ENCODE results near the gene KMT5B. TPM values are rescaled to one million over a fixed set of nuclear protein-coding genes. Genes with fewer than 3 reads are reported as not detected.

The KMT5B gene
- total and polyA plus RNA-seq, 10 donors: 12.3 to 52.8 (median 40.6) TPM

DNA sequence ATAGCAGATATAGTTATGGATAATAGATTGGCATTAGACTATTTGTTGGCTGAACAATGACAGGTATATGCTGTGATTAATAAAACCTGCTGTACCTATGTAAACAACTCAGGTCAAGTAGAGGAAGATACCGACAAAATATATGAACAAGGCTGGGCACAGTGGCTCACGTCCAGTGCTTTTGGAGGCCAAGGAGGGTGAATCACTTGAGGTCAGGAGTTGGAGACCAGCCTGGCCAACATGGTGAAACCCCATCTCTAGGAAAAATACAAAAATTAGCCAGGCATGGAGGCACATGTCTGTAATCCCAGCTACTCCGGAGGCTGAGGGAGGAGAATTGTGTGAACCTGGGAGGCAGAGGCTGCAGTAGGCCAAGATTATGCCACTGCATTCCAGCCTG, 77.9 kb downstream of the KMT5B start:
- H3K27me3 ChIP-seq (replicated peaks in 1 of 7): no peaks in the 10 kb centered on the region
- H3K4me3 ChIP-seq: no peak overlapping the region
- H3K36me3 ChIP-seq: no peaks in the 10 kb centered on the region
- intact Hi-C loops (cut with DNase I; ENCODE audit: low total_unique reads): no loop called here
- H3K9me3 ChIP-seq: peaks cover 0 to 20% (median 4%) of the 10 kb centered on the region in 8 donors
- DNase-seq: no peak
- TF ChIP-seq, protein P1, sequence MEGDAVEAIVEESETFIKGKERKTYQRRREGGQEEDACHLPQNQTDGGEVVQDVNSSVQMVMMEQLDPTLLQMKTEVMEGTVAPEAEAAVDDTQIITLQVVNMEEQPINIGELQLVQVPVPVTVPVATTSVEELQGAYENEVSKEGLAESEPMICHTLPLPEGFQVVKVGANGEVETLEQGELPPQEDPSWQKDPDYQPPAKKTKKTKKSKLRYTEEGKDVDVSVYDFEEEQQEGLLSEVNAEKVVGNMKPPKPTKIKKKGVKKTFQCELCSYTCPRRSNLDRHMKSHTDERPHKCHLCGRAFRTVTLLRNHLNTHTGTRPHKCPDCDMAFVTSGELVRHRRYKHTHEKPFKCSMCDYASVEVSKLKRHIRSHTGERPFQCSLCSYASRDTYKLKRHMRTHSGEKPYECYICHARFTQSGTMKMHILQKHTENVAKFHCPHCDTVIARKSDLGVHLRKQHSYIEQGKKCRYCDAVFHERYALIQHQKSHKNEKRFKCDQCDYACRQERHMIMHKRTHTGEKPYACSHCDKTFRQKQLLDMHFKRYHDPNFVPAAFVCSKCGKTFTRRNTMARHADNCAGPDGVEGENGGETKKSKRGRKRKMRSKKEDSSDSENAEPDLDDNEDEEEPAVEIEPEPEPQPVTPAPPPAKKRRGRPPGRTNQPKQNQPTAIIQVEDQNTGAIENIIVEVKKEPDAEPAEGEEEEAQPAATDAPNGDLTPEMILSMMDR (IDR thresholded peaks at IDR 0.05 in 8 of 11, conservative IDR thresholded peaks at IDR 0.05 in 3 of 11): no peak
- TF ChIP-seq POLR2AphosphoS5 (IDR thresholded peaks at IDR 0.05) (no peak), POLR2A (IDR thresholded peaks at IDR 0.05) (no peak)
- H3K27ac ChIP-seq: no peak overlapping the region
- no peaks in the 10 kb centered on the region for H3K4me1 ChIP-seq
- WGBS, 5 donors: 61 to 98% (median 63%) methylated on average over 3 of the region's 3 CpGs

DNA sequence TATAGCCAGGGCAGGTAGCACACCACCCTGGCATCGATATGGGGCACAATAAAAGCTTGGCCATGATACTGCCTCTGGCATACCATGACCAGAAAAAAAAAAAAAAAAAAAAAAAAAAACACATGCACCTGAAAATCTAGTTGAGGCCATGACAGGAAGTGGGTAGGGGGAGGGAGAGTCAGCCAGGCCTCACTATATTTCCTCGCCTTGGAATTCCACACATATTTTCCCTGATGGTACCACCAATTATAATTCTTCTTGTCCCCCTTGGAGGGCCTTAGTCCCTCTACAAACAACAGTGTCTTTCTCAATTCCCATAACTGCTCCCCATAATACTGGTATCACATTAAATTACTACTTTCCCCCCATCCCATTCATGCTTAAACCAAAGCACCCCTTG, 79.3 kb downstream of the KMT5B start:
- Histone ChIP-seq H3K27ac (no peak overlapping the region), H3K36me3 (no peaks in the 10 kb centered on the region), H3K9me3 (peaks cover 0 to 20% (median 4%) of the 10 kb centered on the region in 8 donors), H3K4me3 (no peak overlapping the region), H3K27me3 (replicated peaks in 1 of 7) (peaks cover 0 to 13% (median 1%) of the 10 kb centered on the region in 7 donors), H3K4me1 (peaks cover 0 to 7% (median 6%) of the 10 kb centered on the region in 6 donors)
- WGBS, 5 donors: 75 to 90% (median 80%) methylated on average over 2 of the region's 2 CpGs
- no peak for DNase-seq
- intact Hi-C loops (cut with DNase I; ENCODE audit: low total_unique reads): no loop called here
- no peak for TF ChIP-seq POLR2AphosphoS5 (IDR thresholded peaks at IDR 0.05)
- TF ChIP-seq, protein P1 (IDR thresholded peaks at IDR 0.05 in 8 of 11, conservative IDR thresholded peaks at IDR 0.05 in 3 of 11): no peak
- no peak for TF ChIP-seq POLR2A (IDR thresholded peaks at IDR 0.05)

DNA sequence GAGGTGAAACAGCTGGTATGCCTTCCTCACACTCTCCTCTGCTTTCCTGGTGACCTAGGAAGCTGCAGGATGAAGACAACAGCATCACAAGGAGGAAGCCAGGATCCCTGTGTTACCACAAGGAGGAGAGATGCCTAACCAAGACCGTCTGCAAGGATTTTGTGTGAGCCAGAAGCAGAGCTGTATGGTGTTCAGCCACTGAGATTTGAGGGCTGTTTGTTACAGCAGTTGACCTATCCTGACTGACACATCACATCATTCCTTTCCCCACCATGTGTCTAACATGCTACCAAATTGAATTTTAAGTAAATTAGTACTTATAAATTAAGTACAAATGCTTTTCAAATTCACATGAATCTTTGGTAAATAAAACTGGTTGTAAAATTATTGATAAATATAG, 83.0 kb downstream of the KMT5B start:
- intact Hi-C loops (cut with DNase I; ENCODE audit: low total_unique reads): no loop called here

DNA sequence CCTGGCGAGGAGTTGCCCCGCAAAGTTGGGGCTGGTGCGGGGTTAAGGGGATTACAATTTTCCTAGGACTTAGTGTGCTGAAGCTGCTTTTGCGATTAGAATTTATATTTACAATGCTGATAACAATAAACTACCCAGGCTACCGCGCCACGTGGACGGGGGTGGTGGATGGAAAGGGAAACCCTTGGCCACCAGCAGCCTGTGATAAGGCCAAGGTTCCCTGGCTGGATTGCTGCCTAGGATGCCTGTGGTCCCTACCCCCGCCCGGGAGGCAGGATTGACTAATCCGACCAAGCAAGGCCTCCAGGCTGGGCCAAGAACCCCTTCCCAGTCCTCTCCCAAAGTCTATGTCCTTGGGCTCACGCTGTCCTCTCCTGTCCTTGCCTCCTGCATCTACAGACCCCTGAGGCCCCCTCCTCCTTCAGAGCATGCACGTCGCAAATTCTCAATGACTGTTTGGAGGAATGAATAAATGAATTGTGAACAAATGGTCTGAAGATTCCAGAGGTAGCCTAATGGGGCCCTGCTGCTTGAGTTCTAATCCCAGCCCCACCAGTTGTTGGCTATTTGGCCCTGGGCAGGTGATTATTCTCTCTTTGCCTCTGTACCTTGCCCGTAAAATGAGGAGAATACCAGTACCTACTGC, 84.3 kb downstream of the KMT5B start:
- TF ChIP-seq POLR2AphosphoS5 (IDR thresholded peaks at IDR 0.05) (peak in 2 of 3 donors; percentile 54 to 58), POLR2A (IDR thresholded peaks at IDR 0.05) (no peak)
- TF ChIP-seq, protein P1 (IDR thresholded peaks at IDR 0.05 in 8 of 11, conservative IDR thresholded peaks at IDR 0.05 in 3 of 11): no peak
- Histone ChIP-seq H3K27ac (peak overlapping the region; percentile 60 to 87 (median 82)), H3K9me3 (peaks cover 0 to 19% (median 4%) of the 10 kb centered on the region in 8 donors), H3K4me3 (peak overlapping the region in 7 of 8 donors; percentile 12 to 65 (median 37)), H3K36me3 (no peaks in the 10 kb centered on the region), H3K27me3 (replicated peaks in 1 of 7) (peaks cover 0 to 26% (median 7%) of the 10 kb centered on the region in 7 donors), H3K4me1 (peaks cover 0 to 28% (median 15%) of the 10 kb centered on the region in 6 donors)
- intact Hi-C loops (cut with DNase I; ENCODE audit: low total_unique reads): no loop called here
- 24 to 39% (median 30%) methylated on average over 8 to 15 of the region's 15 CpGs for WGBS, 5 donors
- peak; percentile 85 for DNase-seq

More for the DNA sequence above, 83.0 kb downstream of the KMT5B start:
- H3K4me3 ChIP-seq: no peak overlapping the region
- H3K9me3 ChIP-seq: peaks cover 0 to 20% (median 4%) of the 10 kb centered on the region in 8 donors
- WGBS, 5 donors: 59 to 92% (median 86%) methylated on average over 1 of the region's 1 CpG
- no peak overlapping the region for H3K27ac ChIP-seq
- H3K27me3 ChIP-seq (replicated peaks in 1 of 7): peaks cover 0 to 26% (median 7%) of the 10 kb centered on the region in 7 donors
- H3K36me3 ChIP-seq: no peaks in the 10 kb centered on the region
- TF ChIP-seq POLR2AphosphoS5 (IDR thresholded peaks at IDR 0.05): no peak
- TF ChIP-seq POLR2A (IDR thresholded peaks at IDR 0.05): no peak
- TF ChIP-seq, protein P1 (IDR thresholded peaks at IDR 0.05 in 8 of 11, conservative IDR thresholded peaks at IDR 0.05 in 3 of 11): no peak
- no peak for DNase-seq
- H3K4me1 ChIP-seq: peaks cover 0 to 28% (median 15%) of the 10 kb centered on the region in 6 donors
